Endometrial microvascular endothelial cells (primary cell): Measurements from ENCODE around the gene FAM118B. TPM values are rescaled to one million over a fixed set of nuclear protein-coding genes. Genes with fewer than 3 reads are reported as not detected.
"Not testable (repeated sequence)": the region's sequence is repeated elsewhere in the genome, so short reads cannot be mapped to it uniquely, and the experiment has no call there.

Experiments used
- in situ Hi-C: cut with HindIII; loops from 2 replicates; pipeline ENCODE4 v1.10.0; 2017; ENCODE audit warnings: low sequenced_read_pairs, low pct_unique_long_range_greater_than_20kb; ENCODE audit errors: inconsistent ontology term
- total RNA-seq: library from RNA; depleted of rRNA; stranded (reverse); fragments of >200 nt; gene quantifications from one replicate; pipeline ENCODE4 v1.2.3, GENCODE V29; 2015; ENCODE audit errors: inconsistent ontology term

The FAM118B gene
- total RNA-seq, 1 donor from 2014 or later, result 33.2 TPM

DNA sequence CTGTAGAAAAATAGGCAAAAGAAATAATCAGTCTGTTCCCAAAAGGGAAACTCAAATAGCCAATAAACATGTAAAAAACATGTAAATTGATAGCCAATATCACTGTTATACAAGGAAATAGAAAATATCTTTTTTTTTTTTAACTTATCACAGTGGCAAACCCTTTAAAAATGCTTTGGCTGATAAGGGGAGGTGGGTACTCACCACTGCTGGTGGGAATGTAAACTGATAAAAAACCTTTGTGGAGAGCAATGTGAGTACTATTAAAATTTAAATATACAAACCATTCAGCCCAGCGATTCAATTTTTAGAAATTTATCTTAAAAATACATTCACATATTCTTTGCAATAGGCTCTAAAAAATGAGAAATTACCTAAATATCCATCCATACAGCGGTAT is 3.7 kb upstream of the FAM118B start:
- in situ Hi-C loops, result no loop called here

DNA sequence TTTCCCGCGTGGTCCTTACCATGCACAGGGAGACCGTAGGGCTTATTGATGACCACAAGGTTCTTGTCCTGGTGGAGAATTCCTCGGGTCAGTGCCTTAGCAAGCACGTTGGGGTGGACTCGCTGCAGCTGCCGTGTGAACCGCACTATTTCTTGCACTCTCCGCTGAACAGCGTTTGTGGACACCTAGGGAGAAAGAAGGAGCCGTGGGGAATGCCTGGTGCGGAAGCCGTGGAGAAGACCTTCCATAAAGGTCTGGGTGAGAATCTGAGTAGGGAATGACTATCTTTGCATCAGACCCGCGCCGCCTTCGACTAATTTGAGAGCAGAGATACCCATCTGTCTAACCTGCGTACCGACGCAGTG is 729 bp upstream of the FAM118B start:
- in situ Hi-C loops, result no loop called here

DNA sequence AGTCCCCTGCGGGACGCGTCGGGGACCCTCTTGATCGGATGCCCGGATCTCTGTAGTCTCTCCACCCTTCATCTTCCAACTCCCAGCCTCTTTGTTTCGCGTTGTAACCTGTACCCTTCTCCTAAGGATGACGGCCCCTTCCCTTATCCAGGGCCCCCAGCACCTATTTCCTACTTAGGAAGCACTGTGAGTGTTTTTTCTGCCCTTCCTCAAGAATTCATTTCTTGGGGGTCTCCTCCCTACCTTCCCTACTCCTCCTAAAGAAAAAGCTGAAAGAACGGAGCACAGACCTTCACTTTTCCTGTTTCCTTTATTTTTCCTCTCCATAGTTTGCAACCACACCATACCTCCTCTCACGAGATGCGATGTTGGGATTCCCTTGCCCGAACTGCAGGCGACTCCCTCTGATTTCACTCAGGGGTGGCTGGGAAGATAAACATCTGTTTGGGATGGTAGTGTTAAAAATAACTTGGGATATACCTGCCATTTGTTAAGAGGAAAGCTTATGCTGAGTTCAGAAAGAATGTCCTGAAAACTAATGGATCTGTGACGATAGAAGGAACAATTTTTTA is 593 bp downstream of the FAM118B start:
- in situ Hi-C loops, result no loop called here

- in situ Hi-C loops, result no loop called here
Observed at GRCh38 chr11:126214441-126214840, 2.9 kb downstream of the FAM118B start.

GRCh38 chr11:126214841-126215240 is 3.3 kb downstream of the FAM118B start:
- in situ Hi-C loops, result no loop called here

DNA sequence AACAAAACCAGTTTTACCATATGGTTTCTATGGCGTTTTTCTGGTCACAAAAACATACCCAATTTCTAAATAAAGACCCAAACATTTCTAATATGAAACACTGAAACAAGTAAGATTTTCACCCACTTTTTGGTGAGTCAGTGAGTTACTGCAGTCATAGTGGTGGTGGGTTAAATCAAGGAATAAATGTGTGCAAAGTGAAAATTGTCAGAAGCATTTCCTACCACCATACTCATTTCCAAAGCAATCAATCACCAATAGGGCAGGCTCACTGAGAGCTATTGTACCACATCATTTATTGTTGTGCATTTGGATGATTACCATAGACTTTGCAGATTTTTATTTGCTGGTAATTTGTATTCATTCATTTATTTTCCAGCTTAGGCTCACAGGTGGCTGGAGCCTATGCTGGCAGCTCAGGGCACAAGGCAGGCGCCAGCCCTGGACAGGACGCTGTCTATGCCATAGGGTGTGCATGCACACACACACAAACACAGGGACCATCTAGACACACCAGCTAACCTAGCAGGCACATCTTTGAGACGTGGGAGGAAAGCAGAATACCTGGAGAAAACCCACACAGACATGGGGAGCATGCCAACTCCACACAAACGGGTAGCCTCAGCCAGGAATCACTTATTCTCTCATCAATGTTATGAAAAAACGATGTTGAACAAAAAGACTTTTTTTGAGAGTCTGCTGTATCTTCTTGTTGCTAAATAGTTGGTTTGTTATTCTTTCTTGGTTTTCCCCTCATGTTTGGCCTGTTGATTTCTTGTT is 5.1 kb downstream of the FAM118B start:
- in situ Hi-C loops, result no loop called here

DNA sequence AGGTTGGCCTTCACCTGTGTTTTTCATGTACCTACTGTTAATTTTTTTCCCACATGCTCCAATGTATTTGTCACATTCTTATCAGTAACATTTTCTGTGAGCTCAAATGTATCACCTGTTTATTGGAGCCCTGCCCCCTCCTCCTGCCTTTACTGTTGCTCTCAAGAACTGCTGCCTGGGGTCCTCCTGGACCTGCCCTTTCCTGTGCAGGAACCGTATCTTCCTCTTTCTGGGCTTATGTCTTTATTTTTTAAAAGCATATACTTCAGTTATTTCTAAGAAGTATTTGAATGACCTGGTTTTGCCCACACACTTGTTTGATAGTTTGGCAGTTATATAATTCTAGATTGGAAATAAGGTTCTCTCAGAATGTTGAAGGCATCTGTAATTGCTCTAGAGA is 5.9 kb downstream of the FAM118B start:
- in situ Hi-C loops, result no loop called here

DNA sequence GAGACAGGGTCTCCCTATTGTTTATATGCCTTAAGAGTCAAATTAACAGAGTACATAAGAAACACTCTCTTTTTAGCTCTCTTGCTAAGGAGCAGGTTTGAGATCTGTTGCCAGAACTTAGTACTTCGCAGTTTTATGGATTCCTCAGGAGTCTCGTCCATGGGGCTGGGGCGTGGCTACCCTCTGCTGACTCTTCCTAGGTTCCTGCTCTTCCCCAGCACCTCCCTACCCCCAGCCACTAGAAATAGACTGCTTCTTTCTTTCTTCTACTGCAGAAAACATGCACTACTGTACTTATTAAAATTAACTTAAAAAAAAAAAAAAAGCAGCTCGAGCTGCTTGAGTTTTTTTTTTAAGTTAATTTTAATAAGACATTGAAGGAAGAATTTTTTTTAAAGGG is 8.0 kb downstream of the FAM118B start:
- in situ Hi-C loops, result no loop called here

- in situ Hi-C loops, result no loop called here
Observed at GRCh38 chr11:126224647-126225294, 13.2 kb downstream of the FAM118B start.

DNA sequence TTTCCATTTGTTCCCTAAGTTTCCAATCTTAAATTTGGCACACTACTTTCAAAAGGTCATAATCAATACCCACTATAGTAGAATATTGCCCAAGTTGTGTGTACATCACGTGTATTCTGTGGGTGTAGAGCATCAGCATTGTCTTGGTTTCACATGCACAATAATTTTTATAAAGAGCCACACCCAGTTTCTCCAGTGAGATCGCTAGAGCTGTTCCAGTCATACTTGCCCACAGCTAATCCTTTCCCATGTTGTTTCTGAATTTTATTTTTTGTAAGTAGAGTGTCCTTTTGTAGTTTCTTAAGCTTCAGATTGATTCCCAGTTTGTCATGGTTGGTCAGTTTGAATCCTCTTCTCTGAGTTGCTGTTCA is 13.7 kb downstream of the FAM118B start:
- in situ Hi-C loops, result no loop called here

GRCh38 chr11:126226334-126227084 is 14.9 kb downstream of the FAM118B start:
- in situ Hi-C loops, result no loop called here

DNA sequence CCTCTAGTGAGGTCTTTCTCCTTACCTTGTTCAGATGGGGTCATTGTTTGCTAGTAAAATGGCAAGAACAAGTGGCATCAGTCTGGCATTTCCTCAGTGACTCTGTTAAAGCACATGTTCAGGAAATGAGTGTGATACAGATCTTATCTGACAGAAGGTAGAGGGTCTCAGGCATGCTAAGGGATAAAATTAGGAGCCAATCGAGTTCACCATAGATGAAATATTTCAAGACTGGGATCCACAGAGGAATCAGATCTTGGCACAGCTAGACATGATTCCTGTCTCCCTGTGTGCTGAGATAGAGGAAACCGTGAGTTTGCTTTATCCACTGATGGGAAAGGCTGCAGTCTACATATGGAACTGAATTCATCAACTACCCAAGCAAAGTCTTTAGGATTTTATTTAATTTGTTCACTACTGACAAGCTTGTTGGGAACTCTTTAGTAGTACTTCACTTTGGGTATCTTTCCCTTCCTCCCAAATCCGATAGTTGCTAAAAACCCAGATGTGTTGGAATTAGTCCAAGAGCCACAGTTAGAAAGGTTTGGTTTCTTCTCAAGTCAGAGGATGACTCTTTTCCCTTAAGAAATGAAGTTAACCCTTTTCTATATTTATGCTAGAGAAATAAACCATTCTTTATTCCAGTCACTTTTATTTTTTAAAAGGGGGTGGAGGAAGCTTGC is 18.4 kb downstream of the FAM118B start:
- in situ Hi-C loops, result no loop called here

DNA sequence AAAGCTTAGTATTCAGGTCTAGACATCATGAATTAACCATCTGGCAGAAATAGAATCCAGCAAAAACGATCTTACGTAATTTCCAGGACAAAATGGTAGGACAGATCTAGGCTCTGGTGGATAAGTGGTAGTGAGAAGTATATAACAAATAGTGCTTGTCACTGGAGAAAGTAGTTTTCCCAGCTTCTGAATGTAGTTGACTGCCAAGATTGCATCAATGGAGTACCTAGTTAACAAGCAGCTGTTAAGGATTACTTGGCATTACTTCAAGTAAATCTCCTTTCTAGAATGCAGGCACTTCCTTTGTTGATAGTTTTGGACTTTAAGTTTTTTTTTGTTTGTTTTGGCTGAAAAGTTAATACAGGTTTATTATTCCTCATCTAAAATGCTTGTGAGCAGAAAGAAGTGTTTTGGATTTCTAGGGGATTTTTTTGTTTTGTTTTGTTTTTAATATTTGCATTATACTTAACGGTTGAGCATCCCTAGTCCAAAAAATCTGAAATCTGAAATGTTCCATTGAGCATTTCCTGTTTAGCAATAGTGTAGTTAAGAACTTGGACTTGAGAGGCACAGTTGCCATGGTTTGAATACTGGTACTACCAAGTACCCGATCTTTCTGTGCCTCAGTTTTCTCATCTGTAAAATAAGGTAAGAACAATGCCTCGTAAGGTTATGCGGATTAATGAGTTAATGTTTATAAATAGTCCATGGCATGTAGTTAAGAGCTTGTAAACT is 20.3 kb downstream of the FAM118B start:
- in situ Hi-C loops, result no loop called here

GRCh38 chr11:126232683-126233082 is 21.1 kb downstream of the FAM118B start:
- in situ Hi-C loops, result no loop called here

GRCh38 chr11:126233391-126233790 is 21.8 kb downstream of the FAM118B start:
- in situ Hi-C loops, result no loop called here

GRCh38 chr11:126246636-126247035 is 35.1 kb downstream of the FAM118B start:
- in situ Hi-C loops, result no loop called here

- in situ Hi-C loops, result no loop called here
Observed at GRCh38 chr11:126253265-126253664, 41.7 kb downstream of the FAM118B start.

GRCh38 chr11:126254819-126255218 is 43.2 kb downstream of the FAM118B start:
- in situ Hi-C loops, result no loop called here

GRCh38 chr11:126255507-126255906 is 43.9 kb downstream of the FAM118B start:
- in situ Hi-C loops, result not testable (repeated sequence)
